Measurements from ENCODE around the gene SH2D7.
A peak's percentile ranks its signal among the peaks of the same experiment; 100 is the strongest.

SH2D7 gene

GRCh38 chr15:78064544-78064943, 27.8 kb upstream of the SH2D7 start:
- DNase-seq (ENCODE audit: low read depth, low spot score) = no peak
- POLR2A ChIA-PET = interaction anchor here (1.8 kb wide), 1 partner anchor 15 kb away, joined by 13 read pairs; no protein-coding TSS in a partner anchor
- CTCF ChIA-PET = no interaction called here
- no peak overlapping the region for H3K4me3 ChIP-seq (ENCODE audit: low read depth, low read length)
- TF ChIP-seq CTCF (IDR thresholded peaks at IDR 0.05; ENCODE audit: insufficient read depth, low read length, missing control alignments) = no peak

- ChIA-PET CTCF (interaction anchor here (1.4 to 3.0 kb wide), 2 partner anchors 28 to 99 kb away, joined by 3 to 10 read pairs; no protein-coding TSS in a partner anchor), POLR2A (interaction anchor here (1.0 to 1.8 kb wide), 2 partner anchors 10 to 15 kb away, joined by 6 to 13 read pairs; no protein-coding TSS in a partner anchor)
- peak overlapping the region; percentile 35 for H3K4me3 ChIP-seq (ENCODE audit: low read depth, low read length)
- DNase-seq (ENCODE audit: low read depth, low spot score) = peak; percentile 97
- no peak for TF ChIP-seq CTCF (IDR thresholded peaks at IDR 0.05; ENCODE audit: insufficient read depth, low read length, missing control alignments)
Observed at GRCh38 chr15:78065284-78065872, 27.0 kb upstream of the SH2D7 start.

- POLR2A ChIA-PET = interaction anchor here (0.6 to 1.8 kb wide), 4 partner anchors 9 to 20 kb away, joined by 3 to 13 read pairs (median 4); no protein-coding TSS in a partner anchor
- CTCF ChIA-PET = interaction anchor here (1.2 to 3.0 kb wide), 4 partner anchors 15 to 99 kb away, joined by 3 to 10 read pairs (median 4); no protein-coding TSS in a partner anchor
- no peak for TF ChIP-seq CTCF (IDR thresholded peaks at IDR 0.05; ENCODE audit: insufficient read depth, low read length, missing control alignments)
- no peak overlapping the region for H3K4me3 ChIP-seq (ENCODE audit: low read depth, low read length)
- DNase-seq (ENCODE audit: low read depth, low spot score) = no peak
Observed at GRCh38 chr15:78065973-78066946, 26.1 kb upstream of the SH2D7 start.

- no peak overlapping the region for H3K4me3 ChIP-seq (ENCODE audit: low read depth, low read length)
- POLR2A ChIA-PET = interaction anchor here (0.6 kb wide), 1 partner anchor 9 kb away, joined by 3 read pairs; no protein-coding TSS in a partner anchor
- no peak for TF ChIP-seq CTCF (IDR thresholded peaks at IDR 0.05; ENCODE audit: insufficient read depth, low read length, missing control alignments)
- no peak for DNase-seq (ENCODE audit: low read depth, low spot score)
- CTCF ChIA-PET = interaction anchor here (0.9 to 3.9 kb wide), 9 partner anchors 10 to 101 kb away, joined by 3 to 20 read pairs (median 4); partner anchors contain the start of gene TBC1D2B
Observed at GRCh38 chr15:78067328-78068228, 24.8 kb upstream of the SH2D7 start.

GRCh38 chr15:78069052-78069414, 23.3 kb upstream of the SH2D7 start:
- H3K4me3 ChIP-seq (ENCODE audit: low read depth, low read length) = no peak overlapping the region
- CTCF ChIA-PET = interaction anchor here (1.1 to 3.9 kb wide), 5 partner anchors 13 to 102 kb away, joined by 3 to 20 read pairs (median 9); no protein-coding TSS in a partner anchor
- TF ChIP-seq CTCF (IDR thresholded peaks at IDR 0.05; ENCODE audit: insufficient read depth, low read length, missing control alignments) = no peak
- DNase-seq (ENCODE audit: low read depth, low spot score) = no peak
- POLR2A ChIA-PET = no interaction called here

All from AG04449 (cell line).